MV-4-11 (cell line): Measurements from ENCODE around the gene DGKZ.
"Not testable (repeated sequence)": the region's sequence is repeated elsewhere in the genome, so short reads cannot be mapped to it uniquely, and the experiment has no call there.

ENCODE experiments used
- DNase-seq: peaks from one replicate; lab custom pipeline; 2025; lab: John Stamatoyannopoulos, UW

The DGKZ gene, protein sequence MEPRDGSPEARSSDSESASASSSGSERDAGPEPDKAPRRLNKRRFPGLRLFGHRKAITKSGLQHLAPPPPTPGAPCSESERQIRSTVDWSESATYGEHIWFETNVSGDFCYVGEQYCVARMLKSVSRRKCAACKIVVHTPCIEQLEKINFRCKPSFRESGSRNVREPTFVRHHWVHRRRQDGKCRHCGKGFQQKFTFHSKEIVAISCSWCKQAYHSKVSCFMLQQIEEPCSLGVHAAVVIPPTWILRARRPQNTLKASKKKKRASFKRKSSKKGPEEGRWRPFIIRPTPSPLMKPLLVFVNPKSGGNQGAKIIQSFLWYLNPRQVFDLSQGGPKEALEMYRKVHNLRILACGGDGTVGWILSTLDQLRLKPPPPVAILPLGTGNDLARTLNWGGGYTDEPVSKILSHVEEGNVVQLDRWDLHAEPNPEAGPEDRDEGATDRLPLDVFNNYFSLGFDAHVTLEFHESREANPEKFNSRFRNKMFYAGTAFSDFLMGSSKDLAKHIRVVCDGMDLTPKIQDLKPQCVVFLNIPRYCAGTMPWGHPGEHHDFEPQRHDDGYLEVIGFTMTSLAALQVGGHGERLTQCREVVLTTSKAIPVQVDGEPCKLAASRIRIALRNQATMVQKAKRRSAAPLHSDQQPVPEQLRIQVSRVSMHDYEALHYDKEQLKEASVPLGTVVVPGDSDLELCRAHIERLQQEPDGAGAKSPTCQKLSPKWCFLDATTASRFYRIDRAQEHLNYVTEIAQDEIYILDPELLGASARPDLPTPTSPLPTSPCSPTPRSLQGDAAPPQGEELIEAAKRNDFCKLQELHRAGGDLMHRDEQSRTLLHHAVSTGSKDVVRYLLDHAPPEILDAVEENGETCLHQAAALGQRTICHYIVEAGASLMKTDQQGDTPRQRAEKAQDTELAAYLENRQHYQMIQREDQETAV

DNA sequence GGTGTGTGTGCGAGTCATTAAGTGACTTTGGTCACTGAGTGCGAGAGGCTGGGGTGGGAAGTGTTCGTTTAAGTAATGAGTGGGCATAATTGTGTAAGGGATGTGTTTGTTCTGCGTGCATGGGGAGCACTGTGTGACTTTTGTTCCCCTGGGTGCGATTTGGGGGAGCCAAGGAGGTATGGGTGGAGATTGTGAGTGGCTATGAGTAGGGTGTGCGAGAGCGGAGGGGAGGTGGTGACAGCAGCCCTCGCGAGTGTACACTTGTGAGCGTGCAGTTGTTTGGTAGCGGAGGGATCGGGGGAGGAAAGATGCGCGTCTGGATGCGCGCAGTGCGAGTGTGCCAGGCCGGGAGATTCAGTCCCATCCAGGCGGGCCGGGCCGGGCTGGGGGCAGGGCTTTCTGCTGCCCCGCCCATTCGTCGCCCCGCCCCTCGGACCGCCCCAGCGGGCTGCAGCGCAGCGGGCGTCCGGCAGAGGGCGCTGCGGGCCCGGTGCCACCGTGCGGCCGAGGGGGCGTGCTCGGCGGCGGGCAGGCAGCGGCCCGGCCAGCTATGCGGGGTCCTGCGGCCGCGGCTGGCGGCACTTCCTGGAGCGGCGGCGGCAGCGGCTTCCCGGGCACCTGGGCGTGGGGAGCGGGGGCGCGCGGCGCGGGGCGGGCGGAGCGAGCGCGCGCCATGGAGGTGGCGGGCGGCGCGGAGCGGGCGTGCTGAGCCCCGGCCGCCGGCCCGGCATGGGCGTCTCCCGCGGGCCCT is at the start of gene DGKZ:
DGKZ (plus strand) TSS at position 578 of the 751 bp plus-strand sequence. CDS start 197 bp downstream, outside the sequence.
- peak; percentile 81 for DNase-seq

DNA sequence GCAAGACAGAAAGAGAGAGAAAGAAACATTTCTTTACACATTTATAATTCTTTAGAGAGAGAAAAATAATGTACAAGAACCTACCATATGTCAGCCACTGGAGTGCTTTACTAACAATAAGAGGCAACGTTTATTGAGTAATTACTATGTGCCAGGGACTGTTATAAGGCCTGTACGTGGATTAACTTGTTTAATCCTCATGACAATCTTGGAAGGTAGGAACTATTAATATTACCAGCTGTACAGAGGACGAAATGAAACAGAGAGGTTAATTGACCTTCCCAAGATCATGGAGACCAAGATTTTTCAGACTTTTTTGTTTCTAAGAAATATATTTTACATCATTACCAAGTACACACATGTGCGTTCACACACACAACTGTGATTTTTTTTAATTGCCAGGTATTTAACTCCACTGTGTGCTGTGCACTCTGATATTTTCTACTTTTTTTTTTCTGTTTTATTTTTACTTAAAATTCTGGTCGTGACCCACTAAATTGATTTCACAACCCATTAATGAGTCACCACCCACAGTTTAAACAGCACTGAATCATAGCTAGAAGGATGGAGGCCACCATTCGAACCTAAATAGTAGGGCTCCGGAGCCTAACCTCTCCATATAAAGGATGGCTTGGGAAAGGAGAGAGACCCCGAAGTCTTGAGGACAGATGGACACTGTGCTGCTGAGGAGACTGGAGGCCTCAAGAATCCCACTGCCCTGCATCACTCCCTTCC is 48.4 kb upstream of the DGKZ start:
- peak; percentile 63 for DNase-seq

DNA sequence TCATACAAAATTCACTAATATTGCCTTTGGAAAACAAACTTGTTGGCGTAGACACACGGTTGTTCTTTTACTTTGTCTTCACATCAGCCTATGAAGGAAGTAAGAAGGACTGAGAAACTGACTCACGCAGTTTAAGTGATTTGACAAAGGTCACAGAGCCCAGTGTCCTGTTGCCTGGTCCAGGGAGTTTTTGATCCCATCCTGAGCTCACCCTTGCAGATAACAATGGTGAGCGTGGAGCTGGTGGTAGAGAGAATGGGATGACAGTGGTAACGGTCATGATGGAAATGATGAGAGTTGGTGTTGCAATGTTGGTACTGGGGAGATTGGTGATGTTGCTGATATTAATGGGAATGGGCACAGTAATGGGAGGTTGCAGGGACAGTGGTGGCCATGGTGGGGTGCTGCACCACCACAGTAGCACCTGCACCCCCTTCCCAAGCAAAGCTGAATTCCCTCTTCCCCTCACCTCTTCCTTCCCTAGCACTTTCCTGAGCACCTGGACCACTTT is 47.8 kb upstream of the DGKZ start:
- DNase-seq: no peak

DNA sequence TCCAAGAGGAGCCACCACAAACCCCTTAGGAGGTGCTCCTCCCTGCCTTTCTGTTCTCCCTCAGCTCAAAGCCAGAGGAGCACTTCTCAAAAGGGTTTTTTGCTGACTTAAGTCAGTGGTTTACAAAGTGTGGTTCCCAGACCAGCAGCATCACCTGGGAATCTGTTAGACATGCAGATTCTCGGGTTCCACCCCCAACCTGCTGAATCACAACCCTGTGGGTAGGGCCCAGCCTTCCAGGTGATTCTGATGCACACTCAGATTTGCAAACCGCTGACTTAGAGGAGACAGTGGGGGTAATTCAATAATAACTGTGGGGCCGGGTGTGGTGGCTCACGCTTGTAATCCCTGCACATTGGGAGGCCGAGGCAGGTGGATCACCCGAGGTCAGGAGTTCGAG is 47.0 kb upstream of the DGKZ start:
- no peak for DNase-seq

DNA sequence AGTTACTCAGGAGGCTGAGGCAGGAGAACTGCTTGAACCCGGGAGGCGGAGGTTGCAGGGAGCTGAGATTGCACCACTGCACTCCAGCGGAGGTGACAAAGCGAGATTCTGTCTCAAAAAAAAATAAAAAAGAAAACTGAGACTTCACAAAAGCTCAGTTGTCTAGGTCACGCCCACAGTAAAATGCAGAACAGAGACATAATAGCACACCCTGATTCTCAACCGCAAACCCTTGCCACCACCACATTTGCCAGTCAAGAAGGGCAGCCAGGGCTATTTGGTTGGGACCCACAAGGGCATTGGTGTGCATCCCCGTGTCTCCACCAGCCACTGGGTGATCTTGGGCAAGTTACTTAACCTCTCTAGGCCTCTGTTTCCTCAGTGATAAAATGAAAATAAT is 44.4 kb upstream of the DGKZ start:
- DNase-seq: peak; percentile 94

DNA sequence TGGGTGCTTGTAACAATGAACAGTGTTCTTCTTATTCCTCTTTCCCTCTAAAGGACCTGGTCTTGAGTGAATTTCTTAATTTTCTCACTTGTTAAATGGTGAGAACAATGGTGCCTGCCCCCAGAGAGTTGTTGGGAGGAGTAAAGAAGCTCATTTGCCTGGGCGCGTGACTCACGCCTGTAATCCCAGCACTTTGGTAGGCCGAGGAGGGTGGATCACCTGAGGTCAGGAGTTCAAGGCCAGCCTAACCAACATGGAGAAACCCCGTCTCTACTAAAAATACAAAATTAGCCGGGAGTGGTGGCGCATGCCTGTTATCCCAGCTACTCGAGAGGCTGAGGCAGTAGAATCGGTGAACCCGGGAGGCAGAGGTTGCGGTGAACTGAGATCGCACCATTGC is 43.2 kb upstream of the DGKZ start:
- DNase-seq: not testable (repeated sequence)

DNA sequence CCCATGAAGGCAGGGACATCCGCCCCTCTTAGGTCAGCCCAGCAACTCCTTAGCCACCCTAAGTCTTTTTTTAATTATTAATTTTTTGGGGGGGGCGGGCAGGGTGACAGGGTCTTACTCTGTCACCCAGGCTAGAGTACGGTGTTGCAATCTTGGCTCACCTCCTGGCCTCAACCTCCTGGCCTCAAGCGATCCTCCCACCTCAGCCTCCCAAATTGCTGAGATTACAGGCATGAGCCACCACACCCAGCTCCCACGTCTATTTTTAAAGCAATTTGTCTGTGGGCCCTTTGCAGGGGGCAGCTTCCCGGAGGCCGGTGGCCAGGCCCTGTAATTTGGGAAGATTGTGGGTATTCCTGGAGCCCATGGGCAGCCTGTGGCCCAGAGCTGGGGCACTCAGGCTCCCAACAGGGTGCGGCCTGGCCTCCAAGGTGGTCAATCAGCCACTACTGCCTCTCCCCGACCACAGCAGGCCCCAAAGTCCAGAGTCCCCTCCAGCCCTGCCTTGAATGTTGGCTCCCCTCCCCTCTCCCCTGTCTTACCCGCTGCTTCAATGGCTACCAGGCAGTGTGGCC is 42.6 kb upstream of the DGKZ start:
- DNase-seq: no peak

DNA sequence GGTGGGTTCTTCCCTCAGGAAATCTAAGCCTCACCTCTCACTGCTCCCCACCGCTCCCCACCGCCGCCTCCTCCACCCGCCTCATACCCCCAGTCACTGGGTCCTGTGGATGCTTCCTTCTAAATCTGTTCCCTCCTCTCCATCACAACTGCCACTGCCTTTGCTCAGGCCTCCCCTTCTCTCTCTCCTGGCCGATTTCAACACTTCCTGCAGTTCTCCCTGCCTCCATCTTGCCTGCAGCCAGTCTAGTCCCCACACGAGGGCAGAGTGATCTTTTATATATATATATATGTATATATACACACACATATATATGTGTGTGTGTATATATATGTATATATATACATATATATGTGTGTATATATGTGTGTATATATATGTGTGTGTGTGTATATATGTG is 42.0 kb upstream of the DGKZ start:
- DNase-seq: peak; percentile 83

DNA sequence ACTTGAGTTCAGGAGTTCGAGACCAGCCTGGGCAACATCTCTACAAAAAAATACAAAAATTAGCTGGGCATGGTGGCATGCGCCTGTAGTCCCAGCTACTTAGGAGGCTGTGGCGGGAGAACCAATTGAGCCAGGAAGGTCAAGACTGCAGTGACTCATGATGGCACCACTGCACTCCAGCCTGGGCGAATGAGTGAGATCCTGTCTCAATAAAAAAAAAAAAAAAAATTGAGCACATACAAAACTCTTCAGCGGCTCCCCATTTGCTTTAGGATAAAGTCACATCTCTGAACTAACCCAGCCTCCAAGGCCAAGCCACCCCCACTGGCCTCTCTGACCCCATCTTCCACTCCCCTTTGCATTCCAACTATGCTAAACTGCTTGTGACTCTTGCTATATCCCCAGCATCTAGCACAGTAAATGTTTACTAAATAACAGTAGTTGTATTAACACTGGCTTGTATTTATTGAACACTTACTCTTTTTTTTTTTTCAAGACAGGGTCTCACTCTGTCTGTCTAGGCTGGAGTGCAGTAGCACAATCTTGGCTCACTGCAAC is 40.9 kb upstream of the DGKZ start:
- DNase-seq: no peak

DNA sequence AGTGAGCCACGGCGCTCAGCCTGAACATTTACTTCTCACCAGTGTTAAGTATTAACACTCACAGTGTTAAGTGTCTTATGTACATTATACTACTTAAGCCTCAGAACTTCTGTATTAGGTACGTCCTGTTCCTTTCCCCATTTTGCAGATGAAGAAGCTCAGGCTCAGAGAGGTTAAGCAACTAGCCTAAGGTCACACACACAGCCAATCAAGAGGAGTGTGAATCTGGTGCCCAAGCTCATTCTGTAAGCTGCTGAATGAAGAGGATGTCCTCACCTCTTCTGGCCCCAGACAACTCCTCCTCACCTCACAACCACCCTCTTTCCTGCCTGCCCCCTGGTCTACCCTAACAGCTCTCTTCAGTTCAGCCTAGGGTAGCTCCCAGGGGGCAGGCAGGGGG is 39.9 kb upstream of the DGKZ start:
- DNase-seq: no peak

DNA sequence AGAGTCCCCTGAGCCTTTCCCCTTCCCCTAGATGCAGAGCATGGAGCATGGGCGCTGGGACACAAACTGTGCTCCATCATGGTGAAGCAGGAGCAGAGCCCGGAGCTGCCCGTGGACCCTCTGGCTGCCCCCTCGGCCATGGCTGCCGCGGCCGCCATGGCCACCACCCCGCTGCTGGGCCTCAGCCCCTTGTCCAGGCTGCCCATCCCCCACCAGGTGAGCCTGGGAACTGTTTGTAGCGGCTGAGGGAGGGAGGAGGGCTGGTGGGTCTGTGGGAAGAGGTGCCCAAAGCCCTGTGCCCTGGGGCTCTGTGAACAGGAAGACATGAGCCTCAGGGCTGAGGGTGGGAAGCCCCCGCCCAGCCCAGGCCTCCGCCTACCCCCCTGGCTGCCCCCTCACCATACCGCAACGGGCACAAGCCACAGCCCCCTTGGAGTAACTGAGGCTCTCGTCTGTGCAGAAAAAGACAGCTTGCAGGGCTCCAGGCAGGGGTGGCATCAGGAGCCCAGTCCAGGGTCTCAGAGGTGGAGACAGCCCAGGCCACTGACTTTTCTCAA is 39.4 kb upstream of the DGKZ start:
- DNase-seq: no peak

DNA sequence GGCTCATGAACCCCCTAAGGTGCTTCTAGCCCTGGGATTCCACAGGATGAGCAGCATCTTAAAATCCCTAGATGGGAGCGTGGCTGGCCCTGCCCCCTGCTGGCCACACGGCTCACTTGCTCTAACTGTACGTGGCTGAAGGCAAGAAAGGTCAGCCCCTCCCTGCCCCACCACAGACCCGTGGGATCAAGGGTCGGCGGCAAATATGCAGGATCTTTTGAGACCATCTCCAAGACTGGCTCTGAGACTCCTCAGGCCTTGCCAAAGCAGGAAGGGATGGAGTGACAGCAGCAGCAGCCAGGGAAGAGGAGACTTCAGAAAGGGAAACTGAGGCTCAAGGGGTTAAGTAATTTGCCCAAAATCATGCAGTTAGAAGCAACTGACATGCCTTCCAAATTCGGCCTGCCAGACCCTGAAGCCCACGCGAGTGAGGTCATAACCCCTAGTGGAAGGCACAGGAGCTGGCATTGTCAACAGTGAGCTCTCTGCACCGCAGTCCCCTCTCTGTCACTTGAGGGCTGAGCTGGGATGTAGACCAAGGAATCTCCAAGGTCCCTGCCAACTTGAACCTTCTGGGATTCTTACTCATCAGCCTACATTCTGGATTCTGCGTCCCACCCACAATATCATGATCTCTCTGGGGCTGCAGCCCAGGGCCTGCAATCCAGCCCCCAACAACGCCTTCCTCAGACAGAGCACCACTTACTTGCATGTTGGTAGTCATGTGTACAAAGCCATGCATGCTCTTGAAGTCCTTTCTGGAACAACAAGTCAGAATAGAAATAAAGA is 38.4 kb upstream of the DGKZ start:
- peak; percentile 20 for DNase-seq

DNA sequence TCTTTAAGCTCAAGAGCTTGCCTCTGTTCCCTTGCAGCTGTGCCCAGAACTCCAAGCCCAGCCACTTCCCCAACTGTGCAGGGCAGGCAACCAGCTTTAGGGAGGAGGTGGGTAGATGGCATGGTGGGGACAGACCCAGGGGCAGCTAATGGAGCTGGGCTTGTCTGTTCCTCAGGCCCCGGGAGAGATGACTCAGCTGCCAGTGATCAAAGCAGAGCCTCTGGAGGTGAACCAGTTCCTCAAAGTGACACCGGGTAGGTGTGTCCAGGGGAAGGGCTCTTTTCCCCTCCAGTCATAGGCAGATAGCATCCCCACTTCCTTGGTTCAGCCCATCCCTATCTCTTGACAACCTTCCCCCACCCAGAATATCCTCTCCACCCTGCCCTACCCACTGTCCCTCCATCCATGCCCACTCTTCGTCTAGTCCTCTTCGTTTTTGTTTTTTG is 37.4 kb upstream of the DGKZ start:
- DNase-seq: peak; percentile 50

DNA sequence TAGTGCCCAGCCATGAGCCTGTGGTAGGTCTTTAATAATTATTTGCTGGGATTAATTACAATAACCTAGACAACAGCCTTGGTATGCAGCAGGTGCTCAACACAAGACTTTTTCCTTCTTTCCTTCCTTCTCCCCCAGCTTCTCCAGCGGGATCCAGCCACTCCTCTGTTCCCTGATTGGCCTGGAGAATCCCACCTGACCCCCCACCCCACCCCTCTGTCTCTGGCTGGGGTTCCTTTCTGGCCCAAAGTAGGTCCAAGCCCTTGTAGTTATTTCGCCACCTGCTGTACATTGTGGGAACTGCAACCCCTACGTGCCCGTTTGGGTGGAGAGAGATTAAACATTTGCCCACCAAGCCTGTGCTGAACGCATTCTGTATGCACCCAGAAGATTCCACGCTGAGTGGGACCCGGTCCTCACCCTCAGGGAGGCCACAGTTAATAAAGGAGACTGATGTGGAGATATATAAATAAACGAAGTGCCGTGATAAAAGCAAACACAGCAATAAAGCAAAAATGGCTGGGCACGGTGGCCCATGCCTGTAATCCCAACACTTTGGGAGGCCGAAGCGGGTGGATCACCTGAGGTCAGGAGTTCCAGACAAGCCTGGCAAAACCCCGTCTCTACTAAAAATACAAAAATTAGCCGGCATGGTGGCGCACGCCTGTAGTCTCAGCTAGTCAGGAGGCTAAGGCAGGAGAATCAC is 32.1 kb upstream of the DGKZ start:
- peak; percentile 60 for DNase-seq

DNA sequence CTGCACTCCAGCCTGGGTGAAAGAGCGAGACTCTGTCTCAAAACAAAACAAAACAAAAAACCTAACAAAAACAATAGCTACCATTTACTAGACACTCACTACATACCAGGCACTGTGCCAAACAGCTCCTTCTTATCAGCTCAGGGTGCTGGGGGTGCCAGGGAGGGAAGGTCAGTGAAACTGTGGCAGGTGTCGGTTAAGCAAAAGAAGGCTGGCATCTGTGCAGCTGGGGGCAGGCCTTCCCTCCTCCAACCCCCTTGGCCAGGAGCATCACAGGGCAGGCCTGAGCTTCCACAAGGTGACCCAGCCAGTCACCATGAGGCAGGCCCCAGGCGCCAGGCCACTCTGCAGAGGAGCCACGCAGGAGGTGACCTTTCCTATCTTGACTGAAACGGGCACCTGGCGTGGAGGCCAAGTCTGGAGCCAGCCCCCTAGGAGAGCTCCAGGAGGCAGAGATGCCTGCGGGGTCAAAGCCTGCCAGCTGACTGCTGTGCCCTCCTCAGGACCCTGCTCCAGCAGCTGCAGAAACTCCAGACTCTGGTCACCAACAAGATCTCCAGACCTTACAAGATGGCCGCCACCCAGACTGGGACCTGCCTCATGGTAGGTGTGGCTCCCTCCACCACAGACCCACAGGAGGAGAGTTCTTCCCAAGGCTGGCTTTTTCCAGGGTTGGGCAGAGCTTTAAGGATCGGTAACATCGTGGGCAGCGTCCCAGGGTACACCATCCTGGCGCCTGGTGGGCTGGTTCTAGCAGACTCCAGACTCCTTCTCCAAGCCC is 31.3 kb upstream of the DGKZ start:
- no peak for DNase-seq

DNA sequence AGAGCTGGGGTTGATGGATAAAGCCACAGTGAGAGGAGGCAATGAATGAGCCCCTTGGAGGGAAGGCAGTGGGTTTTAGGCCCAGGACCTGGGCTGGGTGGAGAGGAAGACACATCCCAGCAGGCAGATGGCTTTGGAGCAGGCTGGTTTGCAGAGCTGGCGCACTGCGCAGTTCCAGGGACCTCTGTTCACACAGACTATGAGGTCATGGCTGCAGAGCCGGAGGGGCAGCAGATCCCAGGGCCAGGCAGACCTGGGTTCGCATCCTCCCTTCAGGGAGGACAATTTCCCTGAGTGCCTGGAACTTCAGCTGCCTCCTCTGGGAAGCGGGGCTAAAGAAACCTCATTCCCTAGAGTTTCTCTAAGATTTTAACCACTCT is 28.2 kb upstream of the DGKZ start:
- DNase-seq: no peak

DNA sequence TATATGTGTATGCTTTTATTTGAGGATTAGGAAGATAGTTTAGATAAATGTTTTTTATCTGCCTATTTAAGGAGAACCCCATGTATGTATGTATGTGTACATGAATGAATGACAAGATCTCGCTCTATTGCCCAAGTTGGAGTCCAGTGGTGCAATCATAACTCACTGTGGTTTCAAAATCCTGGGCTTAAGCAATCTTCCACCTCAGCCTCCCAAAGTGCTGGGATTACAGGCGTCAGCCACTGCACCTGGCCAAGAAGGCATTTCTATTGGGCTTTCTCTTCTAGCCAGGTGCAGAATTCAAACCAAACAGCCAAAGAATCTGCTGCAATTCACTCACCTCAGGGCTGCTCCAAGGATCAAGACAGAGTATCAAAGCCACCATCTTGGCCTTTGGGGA is 25.5 kb upstream of the DGKZ start:
- peak; percentile 90 for DNase-seq

DNA sequence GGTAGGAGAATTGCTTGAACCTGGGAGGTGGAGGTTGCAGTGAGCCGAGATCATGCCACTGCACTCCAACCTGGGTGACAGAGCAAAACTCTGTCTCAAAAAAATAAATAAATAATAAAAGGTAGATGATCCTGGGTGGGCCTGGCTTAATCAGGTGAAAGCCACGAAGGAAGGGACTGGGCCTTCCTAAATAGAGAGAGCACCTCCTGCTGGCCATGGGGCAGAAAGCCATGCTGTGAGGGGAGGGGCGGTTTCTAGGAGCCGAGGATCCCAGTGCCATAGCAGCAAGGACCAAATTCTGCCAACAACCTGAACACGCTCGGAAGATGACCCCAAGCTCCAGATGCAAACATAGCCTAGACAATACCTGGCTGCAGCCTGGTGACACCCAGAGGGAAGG is 24.5 kb upstream of the DGKZ start:
- no peak for DNase-seq
